ENCODE measurements around the gene NBPF1. TPM values are rescaled to one million over a fixed set of nuclear protein-coding genes. Genes with fewer than 3 reads are reported as not detected.
"Not testable (repeated sequence)": the region's sequence is repeated elsewhere in the genome, so short reads cannot be mapped to it uniquely, and the experiment has no call there.

The NBPF1 gene
- total RNA-seq, result 137 TPM
- 22.9 TPM for polyA plus RNA-seq

GRCh38 chr1:16613185-16614147 lies at the start of gene NBPF1:
NBPF1 (minus strand) TSS chr1:16613564.
- Histone ChIP-seq H3K4me3 (ENCODE audit: low read depth, low read length) (peak within 1 kb of the TSS; percentile 63), H3K36me3 (ENCODE audit: insufficient read depth) (peaks cover 2% of the 10 kb centered on the region), H3K4me1 (ENCODE audit: insufficient read depth) (peaks cover 2% of the 10 kb centered on the region), H3K27ac (ENCODE audit: low read depth) (peak within 1 kb of the TSS; percentile 48)
- under 1% methylated on average over 82 of the region's 82 CpGs for WGBS
- DNase-seq (ENCODE audit: extremely low spot score), result peak; percentile 95

GRCh38 chr1:16658234-16658633 lies 44.9 kb upstream of the NBPF1 start:
- H3K27ac ChIP-seq (ENCODE audit: low read depth); H3K4me3 ChIP-seq (ENCODE audit: low read depth, low read length); H3K4me1 ChIP-seq (ENCODE audit: insufficient read depth); H3K36me3 ChIP-seq (ENCODE audit: insufficient read depth); DNase-seq (ENCODE audit: extremely low spot score): not testable (repeated sequence)
- WGBS, result 94% methylated on average over 16 of the region's 32 CpGs

GRCh38 chr1:16656981-16657683 lies 43.8 kb upstream of the NBPF1 start:
- H3K4me3 ChIP-seq (ENCODE audit: low read depth, low read length); H3K4me1 ChIP-seq (ENCODE audit: insufficient read depth); H3K36me3 ChIP-seq (ENCODE audit: insufficient read depth); H3K27ac ChIP-seq (ENCODE audit: low read depth); DNase-seq (ENCODE audit: extremely low spot score): not testable (repeated sequence)
- WGBS, result no CpG with 5 or more reads among the region's 14 CpGs

GRCh38 chr1:16656574-16656973 lies 43.2 kb upstream of the NBPF1 start:
- WGBS, result 45% methylated on average over 1 of the region's 6 CpGs
- not testable (repeated sequence) for H3K27ac ChIP-seq (ENCODE audit: low read depth); H3K4me3 ChIP-seq (ENCODE audit: low read depth, low read length); DNase-seq (ENCODE audit: extremely low spot score); H3K4me1 ChIP-seq (ENCODE audit: insufficient read depth); H3K36me3 ChIP-seq (ENCODE audit: insufficient read depth)

- not testable (repeated sequence) for H3K4me1 ChIP-seq (ENCODE audit: insufficient read depth); H3K27ac ChIP-seq (ENCODE audit: low read depth); DNase-seq (ENCODE audit: extremely low spot score); H3K4me3 ChIP-seq (ENCODE audit: low read depth, low read length); H3K36me3 ChIP-seq (ENCODE audit: insufficient read depth)
- 97% methylated on average over 1 of the region's 1 CpG for WGBS
Observed at GRCh38 chr1:16651560-16651959, 38.2 kb upstream of the NBPF1 start.

GRCh38 chr1:16649960-16650359 lies 36.6 kb upstream of the NBPF1 start:
- DNase-seq (ENCODE audit: extremely low spot score); H3K4me3 ChIP-seq (ENCODE audit: low read depth, low read length); H3K36me3 ChIP-seq (ENCODE audit: insufficient read depth); H3K27ac ChIP-seq (ENCODE audit: low read depth); H3K4me1 ChIP-seq (ENCODE audit: insufficient read depth): not testable (repeated sequence)
- WGBS, result 80% methylated on average over 9 of the region's 9 CpGs

- WGBS, result 87% methylated on average over 5 of the region's 6 CpGs
- DNase-seq (ENCODE audit: extremely low spot score); H3K27ac ChIP-seq (ENCODE audit: low read depth); H3K36me3 ChIP-seq (ENCODE audit: insufficient read depth); H3K4me1 ChIP-seq (ENCODE audit: insufficient read depth); H3K4me3 ChIP-seq (ENCODE audit: low read depth, low read length): not testable (repeated sequence)
Observed at GRCh38 chr1:16649390-16649789, 36.0 kb upstream of the NBPF1 start.

- H3K36me3 ChIP-seq (ENCODE audit: insufficient read depth); DNase-seq (ENCODE audit: extremely low spot score); H3K27ac ChIP-seq (ENCODE audit: low read depth); H3K4me1 ChIP-seq (ENCODE audit: insufficient read depth); H3K4me3 ChIP-seq (ENCODE audit: low read depth, low read length): not testable (repeated sequence)
- WGBS, result 92% methylated on average over 7 of the region's 8 CpGs
Observed at GRCh38 chr1:16648756-16649155, 35.4 kb upstream of the NBPF1 start.

- 23% methylated on average over 26 of the region's 32 CpGs for WGBS
Observed at GRCh38 chr1:16648250-16648649, 34.9 kb upstream of the NBPF1 start.

GRCh38 chr1:16647179-16648176 lies 34.1 kb upstream of the NBPF1 start:
- not testable (repeated sequence) for H3K4me3 ChIP-seq (ENCODE audit: low read depth, low read length); H3K36me3 ChIP-seq (ENCODE audit: insufficient read depth); H3K27ac ChIP-seq (ENCODE audit: low read depth); H3K4me1 ChIP-seq (ENCODE audit: insufficient read depth); DNase-seq (ENCODE audit: extremely low spot score)
- 7% methylated on average over 56 of the region's 84 CpGs for WGBS

More at GRCh38 chr1:16648250-16648649, 34.9 kb upstream of the NBPF1 start:
- not testable (repeated sequence) for DNase-seq (ENCODE audit: extremely low spot score); H3K4me1 ChIP-seq (ENCODE audit: insufficient read depth); H3K27ac ChIP-seq (ENCODE audit: low read depth); H3K4me3 ChIP-seq (ENCODE audit: low read depth, low read length); H3K36me3 ChIP-seq (ENCODE audit: insufficient read depth)

- not testable (repeated sequence) for DNase-seq (ENCODE audit: extremely low spot score)
- WGBS, result 94% methylated on average over 8 of the region's 17 CpGs
Observed at GRCh38 chr1:16646716-16647115, 33.4 kb upstream of the NBPF1 start.

GRCh38 chr1:16646061-16646664 lies 32.8 kb upstream of the NBPF1 start:
- 90% methylated on average over 15 of the region's 15 CpGs for WGBS
- not testable (repeated sequence) for H3K36me3 ChIP-seq (ENCODE audit: insufficient read depth); H3K4me1 ChIP-seq (ENCODE audit: insufficient read depth); H3K27ac ChIP-seq (ENCODE audit: low read depth); DNase-seq (ENCODE audit: extremely low spot score); H3K4me3 ChIP-seq (ENCODE audit: low read depth, low read length)

More at GRCh38 chr1:16646716-16647115, 33.4 kb upstream of the NBPF1 start:
- H3K27ac ChIP-seq (ENCODE audit: low read depth); H3K4me3 ChIP-seq (ENCODE audit: low read depth, low read length); H3K4me1 ChIP-seq (ENCODE audit: insufficient read depth); H3K36me3 ChIP-seq (ENCODE audit: insufficient read depth): not testable (repeated sequence)

Data from urinary bladder (tissue), 4 donors.